ENCODE measurements around the gene FLNB. TPM values are rescaled to one million over a fixed set of nuclear protein-coding genes. Genes with fewer than 3 reads are reported as not detected.

FLNB gene
- total RNA-seq, 1 experiment from 2014 or later: 83.4 TPM

DNA sequence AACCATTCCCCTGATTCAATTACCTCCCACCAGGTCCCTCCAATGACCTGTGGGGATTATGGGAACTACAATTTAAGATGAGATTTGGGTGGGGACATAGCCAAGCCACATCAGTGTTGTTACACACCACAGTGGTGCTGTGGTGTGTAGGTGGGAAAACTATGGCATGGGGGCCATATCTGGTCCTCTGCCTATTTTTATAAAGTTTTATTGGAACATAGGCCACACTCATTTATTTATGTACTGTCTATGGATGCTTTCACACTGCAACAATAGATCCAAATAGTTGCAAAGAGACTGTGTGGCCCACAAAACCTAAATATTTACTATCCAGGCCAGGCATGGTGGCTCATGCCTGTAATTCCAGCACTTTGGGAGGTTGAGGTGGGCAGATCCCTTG is 46.4 kb downstream of the FLNB start:
- no peak overlapping the region for H2AK5ac ChIP-seq (ENCODE audit: insufficient read length, low read length)
- H2AFZ ChIP-seq (ENCODE audit: low read length): no peak overlapping the region
- Mint-ChIP-seq H3K4me1 (peaks cover 38 to 44% of the 10 kb centered on the region in 2 experiments), H3K27me3 (ENCODE audit: low read depth) (no peaks in the 10 kb centered on the region), H3K27ac (peak overlapping the region; percentile 2 to 76 (median 28); a peak in 2 of 7 replicates), H3K36me3 (ENCODE audit: insufficient read depth in 1 of 3, low read depth in 3 of 3) (peaks cover 0 to 6% (median 0%) of the 10 kb centered on the region in 3 experiments; a peak in 2 of 7 replicates), H3K4me3 (no peak overlapping the region), H3K9me3 (no peaks in the 10 kb centered on the region)
- peaks cover 24% of the 10 kb centered on the region; the same call in 1 of the 2 replicates for H3K79me2 ChIP-seq (ENCODE audit: insufficient read depth, low read length)
- H4K91ac ChIP-seq (ENCODE audit: insufficient read length, low read depth, low read length): no peak overlapping the region
- peaks cover 9% of the 10 kb centered on the region for H3K79me1 ChIP-seq (ENCODE audit: insufficient read depth, low read depth, low read length, poor library complexity, severe bottlenecking)
- no peak for DNase-seq
- TF ChIP-seq CTCF (conservative IDR thresholded peaks at IDR 0.05): no peak
- H3K27ac ChIP-seq (ENCODE audit: insufficient read length, low read depth, low read length): no peak overlapping the region
- no peak overlapping the region for H3K18ac ChIP-seq (ENCODE audit: insufficient read length, low read depth, low read length)
- no peak overlapping the region for H4K5ac ChIP-seq (ENCODE audit: insufficient read length, low read depth, low read length)
- H3K4me1 ChIP-seq (ENCODE audit: insufficient read depth, low read length): peaks cover 5% of the 10 kb centered on the region; the same call in 1 of the 2 replicates
- no peak overlapping the region for H2BK5ac ChIP-seq (ENCODE audit: insufficient read length, low read length)
- no peaks in the 10 kb centered on the region for H3K23me2 ChIP-seq (ENCODE audit: insufficient read length, low read depth, low read length, poor library complexity, severe bottlenecking)
- no peak overlapping the region for H3T11ph ChIP-seq (ENCODE audit: low read length)
- no peaks in the 10 kb centered on the region for H3K27me3 ChIP-seq (ENCODE audit: insufficient read depth, low read length)
- peaks cover 3% of the 10 kb centered on the region for H4K20me1 ChIP-seq (ENCODE audit: control insufficient read depth, insufficient read depth, insufficient read length)
- no peak overlapping the region for H3K9ac ChIP-seq (ENCODE audit: extremely low read depth, insufficient read length, low read length)
- no peak overlapping the region for H2BK20ac ChIP-seq (ENCODE audit: low read depth, low read length, poor library complexity, severe bottlenecking)
- no peaks in the 10 kb centered on the region for H3K9me3 ChIP-seq (ENCODE audit: control insufficient read depth, low read depth, low read length)
- H4K8ac ChIP-seq (replicated peaks; ENCODE audit: insufficient read length, low read depth, low read length): no peak overlapping the region
- no peak overlapping the region for H2BK15ac ChIP-seq (ENCODE audit: low read depth, low read length)
- no peak overlapping the region for H3K14ac ChIP-seq (ENCODE audit: insufficient read depth, low read length)
- no peak overlapping the region for H3K56ac ChIP-seq (ENCODE audit: insufficient read length, low read depth, low read length)
- H3K4me2 ChIP-seq (ENCODE audit: insufficient read depth, insufficient read length, low read length): no peak overlapping the region
- H2BK12ac ChIP-seq (ENCODE audit: insufficient read length, low read depth, low read length): no peak overlapping the region
- no peak overlapping the region for H2BK120ac ChIP-seq (ENCODE audit: low read depth, low read length, poor library complexity, severe bottlenecking)
- no peak overlapping the region for H3K23ac ChIP-seq (ENCODE audit: insufficient read length, low read depth, low read length)
- H3K4ac ChIP-seq (ENCODE audit: low read depth, low read length): no peak overlapping the region

All from H9 (cell line).